Endodermal cell (in vitro differentiated cells): ENCODE data around the gene ITPK1. TPM values are rescaled to one million over a fixed set of nuclear protein-coding genes. Genes with fewer than 3 reads are reported as not detected.

ENCODE experiments used
- DNase-seq: peaks from one replicate; pipeline ENCODE4 v3.0.0-alpha.2; 2017
- H3K27ac ChIP-seq: 2 replicates; pipeline ENCODE4 v1.5.1; 2013; ENCODE audit warnings: mild to moderate bottlenecking, low read depth, low read length, moderate library complexity
- H3K27me3 ChIP-seq: 2 replicates; pipeline ENCODE4 v1.6.1; 2013; ENCODE audit warnings: mild to moderate bottlenecking, low read length, moderate library complexity; ENCODE audit not compliant: insufficient read depth, control insufficient read depth, poor library complexity, severe bottlenecking
- H3K36me3 ChIP-seq: 2 replicates; pipeline ENCODE4 v1.7.0; 2013; ENCODE audit warnings: mild to moderate bottlenecking, low read length, moderate library complexity; ENCODE audit not compliant: control insufficient read depth, insufficient read depth
- H3K4me1 ChIP-seq: one replicate; pipeline ENCODE4 v1.7.0; 2013; ENCODE audit warnings: low read length; ENCODE audit not compliant: control insufficient read depth, insufficient read depth
- H3K4me3 ChIP-seq: 2 replicates; pipeline ENCODE4 v1.5.1; 2013; ENCODE audit warnings: mild to moderate bottlenecking, low read length, moderate library complexity
- H3K9ac ChIP-seq: 2 replicates; pipeline ENCODE4 v1.6.1; 2013; ENCODE audit warnings: mild to moderate bottlenecking, low read length, moderate library complexity; ENCODE audit not compliant: poor library complexity, severe bottlenecking; ENCODE audit errors: extremely low read depth
- H3K9me3 ChIP-seq: 2 replicates; pipeline ENCODE4 v1.6.1; 2013; ENCODE audit warnings: mild to moderate bottlenecking, low read length, moderate library complexity; ENCODE audit not compliant: control insufficient read depth
- H3K27ac Mint-ChIP-seq: 2 replicates; pipeline ENCODE4 v1.8.0; 2020; ENCODE audit warnings: mixed read lengths
- H3K27me3 Mint-ChIP-seq: 2 replicates; pipeline ENCODE4 v1.8.0; 2021; ENCODE audit warnings: mild to moderate bottlenecking, mixed read lengths; ENCODE audit not compliant: insufficient read depth
- H3K36me3 Mint-ChIP-seq: 2 replicates; pipeline ENCODE4 v1.8.0; 2020; ENCODE audit warnings: low read depth, mixed read lengths
- H3K4me1 Mint-ChIP-seq: 2 replicates; pipeline ENCODE4 v1.8.0; 2020; ENCODE audit warnings: mixed read lengths
- H3K4me3 Mint-ChIP-seq: 2 replicates; pipeline ENCODE4 v1.8.0; 2020; ENCODE audit warnings: mild to moderate bottlenecking, moderate library complexity, mixed read lengths
- H3K9me3 Mint-ChIP-seq: 2 replicates; pipeline ENCODE4 v1.8.0; 2020; ENCODE audit warnings: mild to moderate bottlenecking, mixed read lengths
- CTCF ChIP-seq: fragments of 200-600 bp; sonication (generic); conservative IDR thresholded peaks from 2 replicates; pipeline ENCODE4 v1.5.0; 2021; ENCODE audit warnings: antibody characterized with exemption, mild to moderate bottlenecking
- WGBS, 2 experiments: methylation state at CpG; one replicate each; pipeline versions ENCODE4 v1.1.5 to v1.1.7; 2013; ENCODE audit warnings: missing lambda C conversion rate in 2 of 2, mixed read lengths in 1 of 2; ENCODE audit not compliant: insufficient coverage in 1 of 2, insufficient read length in 1 of 2; 5-methylcytosine and 5-hydroxymethylcytosine counted together
- total RNA-seq, 2 donors: library from RNA; stranded (reverse); fragmentation: NEBNext Ultra II Directional in 1 of 2; extraction: Animal tissue kit (Norgen Biotek cat#: 25700) in 1 of 2; gene quantifications; 2 replicates in 1 of 2; 3 replicates in 1 of 2; pipeline ENCODE4 v1.2.1, GENCODE V29; 2021

The ITPK1 gene
- total RNA-seq, 2 donors from 2014 or later: 59.9 to 66.9 TPM

DNA sequence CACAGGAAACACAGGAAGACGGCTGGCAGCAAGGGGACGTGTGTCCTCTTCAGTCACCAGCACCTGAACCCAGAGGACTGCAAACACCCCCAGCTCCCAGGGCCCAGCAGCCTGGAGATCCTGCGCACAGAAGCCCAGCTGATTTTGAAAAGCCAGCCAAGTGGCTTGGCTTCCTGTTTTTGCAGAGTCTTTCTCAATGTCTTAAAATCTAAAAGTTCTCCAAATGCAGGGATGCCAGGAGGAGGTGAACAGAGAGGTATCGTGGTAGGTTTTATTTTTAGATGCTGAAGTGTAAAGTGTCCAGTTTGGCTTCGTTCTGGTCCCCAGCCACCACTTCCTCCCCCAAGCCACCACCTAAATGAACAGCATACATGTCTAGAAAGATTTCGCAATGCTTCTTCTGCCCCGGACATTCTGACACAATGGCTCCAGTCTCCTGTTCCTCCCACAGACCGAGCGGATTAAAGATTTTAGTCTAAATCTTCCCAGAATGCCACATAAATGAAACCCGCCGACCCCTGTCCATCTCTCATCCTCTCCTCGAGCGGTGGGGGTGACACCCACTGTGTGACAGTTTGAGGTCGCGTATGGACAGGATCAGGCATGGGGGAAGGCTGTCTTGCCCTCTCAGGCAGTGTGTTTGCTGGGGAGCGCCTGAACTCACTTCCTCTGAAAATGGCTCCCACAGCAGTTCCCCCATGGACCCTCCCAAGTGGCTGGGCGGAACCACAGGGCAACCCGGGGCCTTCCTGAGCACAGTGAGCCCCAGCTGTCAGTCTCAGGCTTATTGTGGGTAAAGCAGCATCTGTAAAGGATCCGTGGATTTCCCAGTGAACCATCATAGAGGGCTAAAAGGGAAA, 41.6 kb downstream of the ITPK1 start:
- H3K36me3 ChIP-seq: no peaks in the 10 kb centered on the region
- WGBS, 2 experiments: 87 to 98% methylated on average over 14 to 18 of the region's 19 CpGs
- no peaks in the 10 kb centered on the region for H3K4me1 ChIP-seq
- Mint-ChIP-seq H3K36me3 (peaks cover 2% of the 10 kb centered on the region), H3K27ac (no peak overlapping the region), H3K4me3 (no peak overlapping the region), H3K27me3 (no peaks in the 10 kb centered on the region), H3K4me1 (no peaks in the 10 kb centered on the region), H3K9me3 (no peaks in the 10 kb centered on the region)
- no peak for TF ChIP-seq CTCF
- H3K27me3 ChIP-seq: no peaks in the 10 kb centered on the region
- no peak overlapping the region for H3K27ac ChIP-seq
- no peak for DNase-seq
- H3K9ac ChIP-seq: no peak overlapping the region
- no peak overlapping the region for H3K4me3 ChIP-seq
- no peaks in the 10 kb centered on the region for H3K9me3 ChIP-seq

DNA sequence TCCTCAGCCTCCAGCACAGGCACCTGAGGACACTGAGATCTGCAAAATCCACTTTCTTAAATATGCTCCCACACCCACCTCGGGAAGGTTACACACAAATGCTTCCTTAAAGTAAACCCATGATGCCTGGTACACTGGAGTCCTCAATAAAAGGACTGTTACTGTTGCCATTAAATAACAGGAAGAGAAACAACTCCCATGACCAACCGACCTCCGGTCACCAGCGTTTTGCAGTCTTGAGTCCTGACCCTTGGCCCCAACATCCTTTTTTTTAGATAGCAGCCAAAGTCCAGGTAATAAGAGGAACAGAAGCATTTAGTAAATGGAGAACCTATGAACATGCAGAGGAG, 42.4 kb downstream of the ITPK1 start:
- Mint-ChIP-seq H3K4me3 (no peak overlapping the region), H3K4me1 (no peaks in the 10 kb centered on the region), H3K27me3 (no peaks in the 10 kb centered on the region), H3K36me3 (peaks cover 2% of the 10 kb centered on the region), H3K9me3 (no peaks in the 10 kb centered on the region), H3K27ac (no peak overlapping the region)
- no peak for DNase-seq
- H3K27me3 ChIP-seq: no peaks in the 10 kb centered on the region
- WGBS, 2 experiments: 90 to 94% methylated on average over 4 of the region's 4 CpGs
- H3K9ac ChIP-seq: no peak overlapping the region
- H3K36me3 ChIP-seq: no peaks in the 10 kb centered on the region
- no peaks in the 10 kb centered on the region for H3K4me1 ChIP-seq
- no peaks in the 10 kb centered on the region for H3K9me3 ChIP-seq
- H3K27ac ChIP-seq: no peak overlapping the region
- no peak for TF ChIP-seq CTCF
- no peak overlapping the region for H3K4me3 ChIP-seq

- Histone ChIP-seq H3K27me3 (no peaks in the 10 kb centered on the region), H3K9ac (no peak overlapping the region), H3K4me1 (no peaks in the 10 kb centered on the region), H3K36me3 (no peaks in the 10 kb centered on the region), H3K9me3 (no peaks in the 10 kb centered on the region), H3K27ac (no peak overlapping the region), H3K4me3 (no peak overlapping the region)
- no peak overlapping the region for H3K27ac Mint-ChIP-seq
- H3K9me3 Mint-ChIP-seq: no peaks in the 10 kb centered on the region
- H3K36me3 Mint-ChIP-seq: peaks cover 2% of the 10 kb centered on the region
- no peaks in the 10 kb centered on the region for H3K27me3 Mint-ChIP-seq
- no peaks in the 10 kb centered on the region for H3K4me1 Mint-ChIP-seq
- 90 to 100% methylated on average over 3 to 12 of the region's 12 CpGs for WGBS, 2 experiments
- no peak overlapping the region for H3K4me3 Mint-ChIP-seq
- TF ChIP-seq CTCF: no peak
- no peak for DNase-seq
Observed at GRCh38 chr14:93072659-93073357, 42.9 kb downstream of the ITPK1 start.
